H1 (cell line): ENCODE results near the gene ADAT3. TPM values are rescaled to one million over a fixed set of nuclear protein-coding genes. Genes with fewer than 3 reads are reported as not detected.

Source experiments
- CTCF ChIA-PET: fragments of 300-600 bp; sonication (Branson Sonifier 250); formaldehyde crosslinking; loops from one replicate; lab custom pipeline; 2021; ENCODE audit not compliant: partially characterized antibody; lab: Charles Lee
- POLR2A ChIA-PET: fragments of 300-600 bp; sonication (Branson Sonifier 250); formaldehyde crosslinking; loops from one replicate; lab custom pipeline; 2021; ENCODE audit warnings: inconsistent platforms; ENCODE audit not compliant: partially characterized antibody; lab: Charles Lee
- DNase-seq, 2 experiments: peaks; one replicate each; pipeline versions ENCODE4 v3.0.0 to v3.0.0-alpha.2; 2010 to 2022; ENCODE audit warnings: low spot score in 2 of 2, low read depth in 1 of 2, mixed read lengths in 1 of 2
- FAIRE-seq: peaks from 2 replicates; lab custom pipeline; 2011; peaks lifted over from hg19 to GRCh38; lab: Jason Lieb, UNC
- H2AFZ ChIP-seq: 2 replicates; pipeline ENCODE4 v1.8.1; 2012; ENCODE audit warnings: low read length, inconsistent platforms
- H2AK5ac ChIP-seq: 2 replicates; pipeline ENCODE4 v1.6.1; 2013; ENCODE audit warnings: low read depth, low read length
- H2BK120ac ChIP-seq: replicated peaks from 2 replicates; pipeline ENCODE3; 2013; ENCODE audit warnings: low read depth, low read length, inconsistent platforms
- H2BK12ac ChIP-seq: 2 replicates; pipeline ENCODE4 v1.6.1; 2013; ENCODE audit warnings: low read depth, low read length
- H2BK15ac ChIP-seq: 2 replicates; pipeline ENCODE4 v1.6.1; 2013; ENCODE audit warnings: low read length
- H2BK20ac ChIP-seq: 2 replicates; pipeline ENCODE4 v1.6.1; 2013; ENCODE audit warnings: low read length
- H2BK5ac ChIP-seq: 2 replicates; pipeline ENCODE4 v1.6.1; 2013; ENCODE audit warnings: low read depth, low read length
- H3K14ac ChIP-seq: 2 replicates; pipeline ENCODE4 v1.6.1; 2013; ENCODE audit warnings: inconsistent platforms; ENCODE audit not compliant: insufficient read length
- H3K18ac ChIP-seq: 2 replicates; pipeline ENCODE4 v1.6.1; 2013; ENCODE audit warnings: low read length; ENCODE audit errors: extremely low read depth
- H3K23ac ChIP-seq: 2 replicates; pipeline ENCODE4 v1.6.1; 2013; ENCODE audit warnings: inconsistent platforms; ENCODE audit not compliant: insufficient read length
- H3K23me2 ChIP-seq: 2 replicates; pipeline ENCODE4 v1.6.1; 2013; ENCODE audit warnings: low read depth, low read length
- H3K27ac ChIP-seq: 2 replicates; pipeline ENCODE4 v1.6.1; 2011; ENCODE audit warnings: low read depth, low read length, inconsistent platforms
- H3K27me3 ChIP-seq, 4 experiments: replicated peaks in 1 of 4; 1 replicate in 1 of 4; 2 replicates in 3 of 4; pipeline versions ENCODE4 v1.6.1 to v1.8.1; 2011 to 2013; ENCODE audit warnings: low read length in 3 of 4, mild to moderate bottlenecking in 3 of 4, inconsistent platforms in 2 of 4, mixed read lengths in 2 of 4, moderate library complexity in 1 of 4; ENCODE audit not compliant: control insufficient read depth in 3 of 4, insufficient read depth in 3 of 4; ENCODE audit errors: extremely low read depth in 1 of 4
- H3K36me3 ChIP-seq, 4 experiments: 2 replicates each; pipeline versions ENCODE4 v1.6.1 to v1.8.1; 2011 to 2013; ENCODE audit warnings: mild to moderate bottlenecking in 4 of 4, low read length in 3 of 4, moderate library complexity in 2 of 4, control low read depth in 1 of 4, inconsistent platforms in 1 of 4; ENCODE audit not compliant: insufficient read depth in 4 of 4, control insufficient read depth in 2 of 4
- H3K4ac ChIP-seq: replicated peaks from 2 replicates; pipeline ENCODE3; 2013; ENCODE audit warnings: low read length, low read depth, mixed read lengths, inconsistent platforms; ENCODE audit not compliant: insufficient read length
- H3K4me1 ChIP-seq, 4 experiments: replicated peaks in 1 of 4; 1 replicate in 1 of 4; 2 replicates in 3 of 4; pipeline versions ENCODE4 v1.6.1 to v1.8.1; 2011 to 2013; ENCODE audit warnings: low read length in 3 of 4, inconsistent platforms in 2 of 4, mixed read lengths in 1 of 4; ENCODE audit not compliant: insufficient read depth in 4 of 4, control insufficient read depth in 3 of 4
- H3K4me2 ChIP-seq, 2 experiments: 2 replicates each; pipeline versions ENCODE4 v1.6.1 to v1.8.1; 2011 to 2013; ENCODE audit warnings: low read depth in 2 of 2, low read length in 2 of 2, control low read depth in 1 of 2, inconsistent platforms in 1 of 2, mild to moderate bottlenecking in 1 of 2; ENCODE audit not compliant: insufficient read depth in 1 of 2
- H3K4me3 ChIP-seq, 4 experiments: fragments of 200-600, 300-600 bp in 1 of 4; sonication (generic), shearing (Covaris generic), sonication (Bioruptor Twin) in 1 of 4; 2 replicates each; pipeline versions ENCODE4 v1.5.1 to v1.8.1; 2011 to 2016; ENCODE audit warnings: low read length in 4 of 4, low read depth in 3 of 4, control low read depth in 2 of 4, inconsistent platforms in 2 of 4, mild to moderate bottlenecking in 2 of 4, mixed read lengths in 1 of 4, moderate library complexity in 1 of 4; ENCODE audit not compliant: insufficient read depth in 2 of 4; ENCODE audit errors: extremely low read depth in 1 of 4
- H3K56ac ChIP-seq: replicated peaks from 2 replicates; pipeline ENCODE3; 2013; ENCODE audit warnings: low read depth, mild to moderate bottlenecking, mixed read lengths, low read length, inconsistent platforms; ENCODE audit not compliant: insufficient read length
- H3K79me1 ChIP-seq: 2 replicates; pipeline ENCODE4 v1.6.1; 2013; ENCODE audit warnings: low read depth, low read length, control low read depth
- H3K79me2 ChIP-seq, 2 experiments: 2 replicates each; pipeline versions ENCODE4 v1.6.1 to v1.8.1; 2012 to 2013; ENCODE audit warnings: low read length in 2 of 2, mild to moderate bottlenecking in 2 of 2, inconsistent platforms in 1 of 2; ENCODE audit not compliant: insufficient read depth in 2 of 2, control insufficient read depth in 1 of 2
- H3K9ac ChIP-seq, 4 experiments: replicated peaks in 1 of 4; 1 replicate in 1 of 4; 2 replicates in 3 of 4; pipeline versions ENCODE4 v1.6.1 to v1.8.1; 2011 to 2013; ENCODE audit warnings: low read depth in 3 of 4, low read length in 3 of 4, control low read depth in 2 of 4, mild to moderate bottlenecking in 2 of 4, moderate library complexity in 2 of 4, inconsistent platforms in 1 of 4; ENCODE audit errors: extremely low read depth in 1 of 4
- H3K9me3 ChIP-seq, 2 experiments: 2 replicates each; pipeline versions ENCODE4 v1.6.1 to v1.8.1; 2012 to 2013; ENCODE audit warnings: mild to moderate bottlenecking in 2 of 2, moderate library complexity in 2 of 2, control low read depth in 1 of 2, inconsistent platforms in 1 of 2, low read depth in 1 of 2, low read length in 1 of 2, mixed read lengths in 1 of 2; ENCODE audit not compliant: insufficient read depth in 2 of 2
- H4K20me1 ChIP-seq, 2 experiments: replicated peaks in 1 of 2; 2 replicates each; pipeline versions ENCODE3 to v1.8.1; 2011 to 2013; ENCODE audit warnings: inconsistent platforms in 2 of 2, low read length in 2 of 2, mild to moderate bottlenecking in 1 of 2; ENCODE audit not compliant: insufficient read depth in 2 of 2, control insufficient read depth in 1 of 2
- H4K5ac ChIP-seq: 2 replicates; pipeline ENCODE4 v1.6.1; 2013; ENCODE audit warnings: low read length, low read depth, mixed read lengths, inconsistent platforms; ENCODE audit not compliant: insufficient read length
- H4K8ac ChIP-seq: 2 replicates; pipeline ENCODE4 v1.8.0; 2013; ENCODE audit warnings: mild to moderate bottlenecking, moderate library complexity, low read length, inconsistent platforms; ENCODE audit not compliant: insufficient read depth; ENCODE audit errors: extremely low read depth
- H4K91ac ChIP-seq: replicated peaks from 2 replicates; pipeline ENCODE3; 2013; ENCODE audit warnings: low read length, mixed read lengths, inconsistent platforms; ENCODE audit not compliant: insufficient read length
- POLR2A ChIP-seq, 2 experiments: IDR thresholded peaks; 1 replicate in 1 of 2; 2 replicates in 1 of 2; pipeline ENCODE4 v1.6.1; 2011; ENCODE audit warnings: low read depth in 2 of 2, low read length in 2 of 2, mild to moderate bottlenecking in 2 of 2; ENCODE audit errors: control extremely low read depth in 1 of 2
- SP2 ChIP-seq: IDR thresholded peaks from 2 replicates; pipeline ENCODE4 v1.6.1; 2012; ENCODE audit warnings: mild to moderate bottlenecking, low read length, inconsistent platforms
- WGBS, 2 experiments: shearing (Covaris generic) in 1 of 2; methylation state at CpG; one replicate each; pipeline versions ENCODE4 v1.1.6 to v1.1.7; 2013 to 2015; ENCODE audit warnings: low lambda C conversion rate in 2 of 2, mixed read lengths in 2 of 2, inconsistent platforms in 1 of 2, low coverage in 1 of 2, missing lambda C conversion rate in 1 of 2; ENCODE audit not compliant: insufficient replicate concordance in 2 of 2, insufficient coverage in 1 of 2, insufficient read length in 1 of 2; ENCODE audit errors: extremely low coverage in 1 of 2, missing lambda C conversion rate in 1 of 2; 5-methylcytosine and 5-hydroxymethylcytosine counted together
- polyA plus RNA-seq, 7 experiments: library from polyadenylated mRNA; depleted of rRNA in 3 of 7; stranded (reverse) in 5 of 7; unstranded in 2 of 7; fragments of >200 nt in 5 of 7; fragments of 200-250 nt in 2 of 7; gene quantifications; 1 replicate in 5 of 7; 2 replicates in 1 of 7; 4 replicates in 1 of 7; pipeline versions ENCODE4 v1.2.1 to v1.2.3, GENCODE V29; 2011 to 2013; ENCODE audit warnings: missing spikeins in 2 of 7, mixed read lengths in 2 of 7
- total RNA-seq: library from RNA; stranded (reverse); fragmentation: NEBNext Ultra II Directional; extraction: Animal tissue kit (Norgen Biotek cat#: 25700); gene quantifications from 2 replicates; pipeline ENCODE4 v1.2.1, GENCODE V29; 2021

Gene ADAT3
- total and polyA plus RNA-seq, 2 of the 8 experiments (the other 6 are each of a cell fraction or from before 2014, with no cell fraction given) = 5.4 to 10.8 TPM

- Histone ChIP-seq H3K4me3 (peak overlapping the region; percentile 65 to 94 (median 86); a peak in 7 of 8 replicates), H2BK12ac (0 out of 2 replicates have a peak overlapping the region, but pooled peaks have one; percentile 9), H3K56ac (no peak overlapping the region), H3K4me2 (peak overlapping the region; percentile 75 to 80), H4K20me1 (peaks cover 28 to 32% of the 10 kb centered on the region in 2 experiments), H4K91ac (no peak overlapping the region), H2AFZ (no peak overlapping the region), H3K4me1 (peaks cover 0 to 27% (median 12%) of the 10 kb centered on the region in 4 experiments; a peak in 6 of 7 replicates), H3K23ac (no peak overlapping the region), H3K14ac (no peak overlapping the region), H2AK5ac (no peak overlapping the region), H3K18ac (no peak overlapping the region), H3K4ac (no peak overlapping the region), H3K79me1 (peaks cover 9% of the 10 kb centered on the region), H4K5ac (peak overlapping the region; percentile 5), H3K27me3 (no peaks in the 10 kb centered on the region), H3K36me3 (no peaks in the 10 kb centered on the region), H4K8ac (no peak overlapping the region), H3K9ac (peak overlapping the region in 3 of 4 experiments; percentile 2 to 64 (median 25); a peak in 2 of 7 replicates), H2BK15ac (no peak overlapping the region; the same call in 1 of the 2 replicates), H3K79me2 (peaks cover 45 to 58% of the 10 kb centered on the region in 2 experiments), H2BK20ac (no peak overlapping the region), H2BK120ac (no peak overlapping the region), H3K27ac (no peak overlapping the region; the same call in 1 of the 2 replicates), H3K9me3 (no peaks in the 10 kb centered on the region), H2BK5ac (peak overlapping the region; percentile 56; the same call in 1 of the 2 replicates), H3K23me2 (peaks cover 15% of the 10 kb centered on the region; the same call in 1 of the 2 replicates)
- FAIRE-seq (no peak), DNase-seq (no peak)
- 54% methylated on average over 21 of the region's 21 CpGs; no CpG with 5 or more reads in 1 of the 2 experiments for WGBS, 2 experiments
- ChIA-PET CTCF (interaction anchor here (0.6 to 3.6 kb wide), 10 partner anchors 10 to 1555 kb away, joined by 3 to 21 read pairs (median 3); no protein-coding TSS in a partner anchor), POLR2A (interaction anchor here (0.9 to 1.6 kb wide), 3 partner anchors 9 to 47 kb away, joined by 3 to 5 read pairs (median 5); no protein-coding TSS in a partner anchor)
- no peak for TF ChIP-seq SP2
- no peak for TF ChIP-seq POLR2A (IDR thresholded peaks at IDR 0.05; ENCODE audit: control extremely low read depth in 1 of 2, low read depth in 2 of 2, low read length in 2 of 2)
Measured at GRCh38 chr19:1942934-1943555, 37.8 kb downstream of the ADAT3 start.
